Measurements from ENCODE around the gene SH3GL1. TPM values are rescaled to one million over a fixed set of nuclear protein-coding genes. Genes with fewer than 3 reads are reported as not detected.

SH3GL1 gene
- total RNA-seq, 3 donors from 2014 or later = 25.6 to 52.5 (median 33.8) TPM

- intact Hi-C loops (cut with DNase I; ENCODE audit: low total_unique reads) = no loop called here
- Histone ChIP-seq H3K4me1 (peaks cover 45 to 70% of the 10 kb centered on the region in 2 donors), H3K9me3 (no peaks in the 10 kb centered on the region), H3K36me3 (no peaks in the 10 kb centered on the region), H3K27me3 (no peaks in the 10 kb centered on the region), H3K27ac (peak overlapping the region; percentile 82 to 92), H3K4me3 (peak overlapping the region in 1 of 3 donors; percentile 62)
- TF ChIP-seq POLR2A (IDR thresholded peaks at IDR 0.05) = no peak
- no peak for TF ChIP-seq CTCF (IDR thresholded peaks at IDR 0.05)
- TF ChIP-seq POLR2AphosphoS5 (IDR thresholded peaks at IDR 0.05) = no peak
- DNase-seq (ENCODE audit: low spot score in 2 of 2) = no peak
Measured at GRCh38 chr19:4370418-4371041, 29.8 kb downstream of the SH3GL1 start.

GRCh38 chr19:4369888-4370260 lies 30.5 kb downstream of the SH3GL1 start:
- no peak for DNase-seq (ENCODE audit: low spot score in 2 of 2)
- Histone ChIP-seq H3K36me3 (no peaks in the 10 kb centered on the region), H3K9me3 (no peaks in the 10 kb centered on the region), H3K27ac (peak overlapping the region; percentile 82 to 92), H3K27me3 (no peaks in the 10 kb centered on the region), H3K4me3 (peak overlapping the region; percentile 9 to 62 (median 41)), H3K4me1 (peaks cover 38 to 63% of the 10 kb centered on the region in 2 donors)
- TF ChIP-seq POLR2AphosphoS5 (IDR thresholded peaks at IDR 0.05) (no peak), CTCF (IDR thresholded peaks at IDR 0.05) (peak in 2 of 3 donors; percentile 25 to 45), POLR2A (IDR thresholded peaks at IDR 0.05) (no peak)
- intact Hi-C loops (cut with DNase I; ENCODE audit: low total_unique reads) = loop anchor here (10.0 kb wide), 2 partner anchors 105 to 1355 kb away; partner anchors contain the start of genes CATSPERD and LONP1

- H3K9me3 ChIP-seq = no peaks in the 10 kb centered on the region
- peak overlapping the region; percentile 82 to 92 for H3K27ac ChIP-seq
- intact Hi-C loops (cut with DNase I; ENCODE audit: low total_unique reads) = loop anchor here (10.0 kb wide), 2 partner anchors 104 to 1356 kb away; partner anchors contain the start of genes CATSPERD and LONP1
- H3K4me1 ChIP-seq = peaks cover 33 to 58% of the 10 kb centered on the region in 2 donors
- DNase-seq (ENCODE audit: low spot score in 2 of 2) = peak; percentile 65 to 66
- TF ChIP-seq POLR2A (IDR thresholded peaks at IDR 0.05) (no peak), POLR2AphosphoS5 (IDR thresholded peaks at IDR 0.05) (no peak), CTCF (IDR thresholded peaks at IDR 0.05) (no peak)
- no peaks in the 10 kb centered on the region for H3K27me3 ChIP-seq
- no peaks in the 10 kb centered on the region for H3K36me3 ChIP-seq
- H3K4me3 ChIP-seq = peak overlapping the region; percentile 9 to 62 (median 41)
Measured at GRCh38 chr19:4369109-4369887, 31.0 kb downstream of the SH3GL1 start.

- intact Hi-C loops (cut with DNase I; ENCODE audit: low total_unique reads) = loop anchor here (10.0 kb wide), 2 partner anchors 103 to 1357 kb away; partner anchors contain the start of genes CATSPERD and LONP1
- Histone ChIP-seq H3K27ac (peak overlapping the region; percentile 82 to 92), H3K27me3 (no peaks in the 10 kb centered on the region), H3K4me1 (peaks cover 25 to 47% of the 10 kb centered on the region in 2 donors), H3K4me3 (peak overlapping the region in 1 of 3 donors; percentile 62), H3K36me3 (no peaks in the 10 kb centered on the region), H3K9me3 (no peaks in the 10 kb centered on the region)
- DNase-seq (ENCODE audit: low spot score in 2 of 2) = no peak
- TF ChIP-seq POLR2AphosphoS5 (IDR thresholded peaks at IDR 0.05) (no peak), POLR2A (IDR thresholded peaks at IDR 0.05) (no peak), CTCF (IDR thresholded peaks at IDR 0.05) (no peak)
Measured at GRCh38 chr19:4368128-4368820, 32.1 kb downstream of the SH3GL1 start.

All from breast epithelium (tissue), 4 donors.